Measurements from ENCODE around the gene FBXL5. TPM values are rescaled to one million over a fixed set of nuclear protein-coding genes. Genes with fewer than 3 reads are reported as not detected.

The FBXL5 gene
- total RNA-seq, 2 experiments from 2014 or later, result 43.5 to 102 TPM

DNA sequence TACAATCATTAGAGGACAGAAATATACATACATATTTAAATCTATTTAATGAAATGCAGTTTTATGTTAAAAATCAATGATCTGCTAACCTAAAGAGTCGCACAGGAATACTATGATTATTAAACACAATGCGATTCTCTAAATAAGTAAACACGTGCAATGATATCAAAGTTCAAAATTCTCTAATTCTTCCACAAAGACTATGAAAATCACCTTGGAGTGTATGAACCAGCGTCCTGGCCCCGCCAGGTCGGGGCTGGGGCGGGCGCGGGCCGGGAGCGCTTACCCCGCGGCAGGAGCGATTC, 25.9 kb upstream of the FBXL5 start:
- BruUV-seq (replicated peaks), result no TSS peak
- H3K4me1 ChIP-seq (ENCODE audit: insufficient read depth, low read length, poor library complexity, severe bottlenecking), result peaks cover 59% of the 10 kb centered on the region
- peak overlapping the region; percentile 62; the same call in 1 of the 2 replicates for H2AFZ ChIP-seq (ENCODE audit: low read length)
- peak overlapping the region; percentile 78 for H3K4me2 ChIP-seq (ENCODE audit: low read length)
- H3K4me3 ChIP-seq (ENCODE audit: low read depth, low read length, poor library complexity, severe bottlenecking), result peak overlapping the region; percentile 90
- intact Hi-C loops (cut with micrococcal nuclease; ENCODE audit: unreplicated experiment), result loop anchor here (1.0 to 5.0 kb wide), 3 partner anchors 26 to 269 kb away; partner anchors contain the start of genes CD38 and FBXL5
- peak overlapping the region; percentile 90 for H3K27ac ChIP-seq (ENCODE audit: low read depth, low read length, poor library complexity, severe bottlenecking)
- no peak for DNase-seq (ENCODE audit: low spot score)
- POLR2A ChIA-PET, result interaction anchor here (0.5 to 4.3 kb wide), 7 partner anchors 9 to 171 kb away, joined by 3 to 36 read pairs (median 4); partner anchors contain the start of gene FBXL5
- H3K9me3 ChIP-seq (ENCODE audit: low read length), result peaks cover 3% of the 10 kb centered on the region; the same call in 1 of the 2 replicates
- no peaks in the 10 kb centered on the region for H4K20me1 ChIP-seq (ENCODE audit: insufficient read depth, low read length)
- CTCF ChIA-PET (ENCODE audit: unreplicated experiment), result no interaction called here
- peaks cover 81% of the 10 kb centered on the region for H3K79me2 ChIP-seq (ENCODE audit: insufficient read depth, low read depth, low read length)
- H3K36me3 ChIP-seq (ENCODE audit: insufficient read depth, low read length), result peaks cover 36% of the 10 kb centered on the region
- TF ChIP-seq, protein P1, sequence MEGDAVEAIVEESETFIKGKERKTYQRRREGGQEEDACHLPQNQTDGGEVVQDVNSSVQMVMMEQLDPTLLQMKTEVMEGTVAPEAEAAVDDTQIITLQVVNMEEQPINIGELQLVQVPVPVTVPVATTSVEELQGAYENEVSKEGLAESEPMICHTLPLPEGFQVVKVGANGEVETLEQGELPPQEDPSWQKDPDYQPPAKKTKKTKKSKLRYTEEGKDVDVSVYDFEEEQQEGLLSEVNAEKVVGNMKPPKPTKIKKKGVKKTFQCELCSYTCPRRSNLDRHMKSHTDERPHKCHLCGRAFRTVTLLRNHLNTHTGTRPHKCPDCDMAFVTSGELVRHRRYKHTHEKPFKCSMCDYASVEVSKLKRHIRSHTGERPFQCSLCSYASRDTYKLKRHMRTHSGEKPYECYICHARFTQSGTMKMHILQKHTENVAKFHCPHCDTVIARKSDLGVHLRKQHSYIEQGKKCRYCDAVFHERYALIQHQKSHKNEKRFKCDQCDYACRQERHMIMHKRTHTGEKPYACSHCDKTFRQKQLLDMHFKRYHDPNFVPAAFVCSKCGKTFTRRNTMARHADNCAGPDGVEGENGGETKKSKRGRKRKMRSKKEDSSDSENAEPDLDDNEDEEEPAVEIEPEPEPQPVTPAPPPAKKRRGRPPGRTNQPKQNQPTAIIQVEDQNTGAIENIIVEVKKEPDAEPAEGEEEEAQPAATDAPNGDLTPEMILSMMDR (conservative IDR thresholded peaks at IDR 0.05; ENCODE audit: low read length), result no peak
- no peak for TF ChIP-seq EZH2phosphoT487 (IDR thresholded peaks at IDR 0.05; ENCODE audit: borderline replicate concordance, low read depth, low read length)
- no peaks in the 10 kb centered on the region for H3K9me2 ChIP-seq (ENCODE audit: insufficient read depth, low read length)

DNA sequence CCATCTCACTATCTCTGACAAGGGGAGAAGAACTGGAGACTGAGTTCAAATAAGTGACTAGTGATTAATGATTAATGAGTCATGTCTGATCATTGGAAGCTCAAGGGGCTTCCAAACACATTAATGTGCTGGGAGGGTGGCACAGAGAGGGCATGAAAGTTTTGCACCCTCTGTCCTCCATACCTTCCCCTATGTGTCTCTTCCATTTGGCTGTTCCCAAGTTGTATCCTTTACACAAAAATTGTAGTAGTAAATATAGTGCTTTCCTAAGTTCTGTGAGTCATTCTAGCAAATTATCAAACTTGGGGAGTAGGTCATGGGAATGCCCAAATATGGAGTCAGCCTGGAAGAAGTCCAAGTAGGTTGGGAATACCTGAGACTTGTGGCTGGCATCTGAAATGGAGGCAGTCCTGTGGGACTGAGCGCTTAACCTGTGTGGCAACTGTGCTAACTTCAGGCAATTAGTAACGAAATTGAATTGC, 22.4 kb upstream of the FBXL5 start:
- BruUV-seq (replicated peaks), result no TSS peak
- CTCF ChIA-PET (ENCODE audit: unreplicated experiment), result no interaction called here

More for the DNA sequence above, 22.4 kb upstream of the FBXL5 start:
- intact Hi-C loops (cut with micrococcal nuclease; ENCODE audit: unreplicated experiment), result no loop called here
- Histone ChIP-seq H4K20me1 (ENCODE audit: insufficient read depth, low read length) (no peaks in the 10 kb centered on the region; the same call in 1 of the 2 replicates), H3K9me2 (ENCODE audit: insufficient read depth, low read length) (no peaks in the 10 kb centered on the region), H3K27ac (ENCODE audit: low read depth, low read length, poor library complexity, severe bottlenecking) (peak overlapping the region; percentile 82), H3K4me1 (ENCODE audit: insufficient read depth, low read length, poor library complexity, severe bottlenecking) (peaks cover 69% of the 10 kb centered on the region), H3K36me3 (ENCODE audit: insufficient read depth, low read length) (peaks cover 28% of the 10 kb centered on the region), H3K4me2 (ENCODE audit: low read length) (peak overlapping the region; percentile 78), H3K9me3 (ENCODE audit: low read length) (peaks cover 6% of the 10 kb centered on the region; the same call in 1 of the 2 replicates), H3K4me3 (ENCODE audit: low read depth, low read length, poor library complexity, severe bottlenecking) (peak overlapping the region; percentile 90), H3K79me2 (ENCODE audit: insufficient read depth, low read depth, low read length) (peaks cover 95% of the 10 kb centered on the region), H2AFZ (ENCODE audit: low read length) (no peak overlapping the region)
- POLR2A ChIA-PET, result interaction anchor here (2.7 to 8.4 kb wide), 2 partner anchors 12 to 22 kb away, joined by 8 to 67 read pairs; partner anchors contain the start of gene FBXL5
- TF ChIP-seq, protein P1 (conservative IDR thresholded peaks at IDR 0.05; ENCODE audit: low read length), result no peak
- TF ChIP-seq EZH2phosphoT487 (IDR thresholded peaks at IDR 0.05; ENCODE audit: borderline replicate concordance, low read depth, low read length), result no peak
- no peak for DNase-seq (ENCODE audit: low spot score)
